Neural progenitor cell (in vitro differentiated cells): ENCODE results near the gene BAZ2A. TPM values are rescaled to one million over a fixed set of nuclear protein-coding genes. Genes with fewer than 3 reads are reported as not detected.
A peak's percentile ranks its signal among the peaks of the same experiment; 100 is the strongest.

Experiments
- DNase-seq: peaks from one replicate; pipeline ENCODE4 v3.0.0-alpha.2; 2016; ENCODE audit warnings: low spot score
- H2AFZ ChIP-seq: fragments of 200-600 bp; sonication (generic); replicated peaks from 2 replicates; pipeline ENCODE4 v1.6.1; 2016; ENCODE audit warnings: antibody characterized with exemption
- H3F3A ChIP-seq: fragments of 200-600 bp; sonication (generic); 2 replicates; pipeline ENCODE4 v1.6.1; 2016; ENCODE audit warnings: antibody characterized with exemption, low read depth
- H3K27ac ChIP-seq: fragments of 200-600 bp; sonication (generic); 2 replicates; pipeline ENCODE4 v1.5.1; 2016; ENCODE audit warnings: mild to moderate bottlenecking
- H3K27me3 ChIP-seq: fragments of 200-600 bp; sonication (generic); 2 replicates; pipeline ENCODE4 v1.6.1; 2016; ENCODE audit warnings: mild to moderate bottlenecking, moderate library complexity
- H3K36me3 ChIP-seq: fragments of 200-600 bp; sonication (generic); 2 replicates; pipeline ENCODE4 v1.5.1; 2016
- H3K4me1 ChIP-seq: fragments of 200-600 bp; sonication (generic); 2 replicates; pipeline ENCODE4 v1.6.1; 2016; ENCODE audit warnings: mixed run types
- H3K4me2 ChIP-seq: fragments of 200-600 bp; sonication (generic); 2 replicates; pipeline ENCODE4 v1.6.1; 2016
- H3K4me3 ChIP-seq: fragments of 200-600 bp; sonication (generic); 2 replicates; pipeline ENCODE4 v1.5.1; 2016
- H3K79me2 ChIP-seq: fragments of 200-600 bp; sonication (generic); 2 replicates; pipeline ENCODE4 v1.6.1; 2016; ENCODE audit warnings: low read depth
- H3K9ac ChIP-seq: fragments of 200-600 bp; sonication (generic); 2 replicates; pipeline ENCODE4 v1.6.1; 2016
- H3K9me3 ChIP-seq: fragments of 200-600 bp; sonication (generic); 2 replicates; pipeline ENCODE4 v1.5.1; 2016; ENCODE audit warnings: low read depth
- H4K20me1 ChIP-seq: fragments of 200-600 bp; sonication (generic); 2 replicates; pipeline ENCODE4 v1.6.1; 2016; ENCODE audit warnings: low read depth
- H3K27ac Mint-ChIP-seq: 3 replicates; pipeline ENCODE4 v1.8.0; 2021; ENCODE audit warnings: mixed read lengths
- H3K27me3 Mint-ChIP-seq: 2 replicates; pipeline ENCODE4 v1.8.0; 2022; ENCODE audit warnings: low read depth, mild to moderate bottlenecking, inconsistent platforms, moderate library complexity, mixed read lengths; ENCODE audit not compliant: insufficient read depth
- H3K36me3 Mint-ChIP-seq: 3 replicates; pipeline ENCODE4 v1.8.0; 2021; ENCODE audit warnings: mixed read lengths
- H3K4me1 Mint-ChIP-seq: 3 replicates; pipeline ENCODE4 v1.8.0; 2021; ENCODE audit warnings: mixed read lengths
- H3K4me3 Mint-ChIP-seq: 3 replicates; pipeline ENCODE4 v1.8.0; 2021; ENCODE audit warnings: mild to moderate bottlenecking, moderate library complexity, mixed read lengths
- H3K9me3 Mint-ChIP-seq: 3 replicates; pipeline ENCODE4 v1.8.0; 2020; ENCODE audit warnings: mixed read lengths
- CTCF ChIP-seq: fragments of 200-600 bp; sonication (generic); IDR thresholded peaks from 2 replicates; pipeline ENCODE4 v1.5.1; 2017; ENCODE audit warnings: antibody characterized with exemption, mild to moderate bottlenecking
- EZH2 ChIP-seq: fragments of 200-600 bp; sonication (generic); IDR thresholded peaks from 2 replicates; pipeline ENCODE4 v1.6.1; 2017; ENCODE audit warnings: antibody characterized with exemption, mild to moderate bottlenecking, moderate library complexity
- EZH2phosphoT487 ChIP-seq: fragments of 200-600 bp; sonication (generic); IDR thresholded peaks from 2 replicates; pipeline ENCODE4 v1.6.1; 2017; ENCODE audit warnings: antibody characterized with exemption
- total RNA-seq: library from RNA; depleted of rRNA; stranded (reverse); fragments of >200 nt; gene quantifications from 2 replicates; pipeline ENCODE4 v1.2.3, GENCODE V29; 2015; ENCODE audit warnings: low replicate concordance

Gene BAZ2A
- total RNA-seq, 1 donor from 2014 or later = 27.1 TPM

- H3K27ac ChIP-seq = peak overlapping the region; percentile 53
- DNase-seq = peak; percentile 79
- H3K4me3 ChIP-seq = peak overlapping the region; percentile 88
- no peak overlapping the region for H2AFZ ChIP-seq
- H3K9me3 ChIP-seq = no peaks in the 10 kb centered on the region
- H3K4me1 ChIP-seq = peaks cover 32% of the 10 kb centered on the region
- H3K9ac ChIP-seq = no peak overlapping the region
- Mint-ChIP-seq H3K4me3 (peak overlapping the region; percentile 99), H3K4me1 (peaks cover 64% of the 10 kb centered on the region), H3K36me3 (peaks cover 23% of the 10 kb centered on the region), H3K27me3 (peaks cover 8% of the 10 kb centered on the region), H3K9me3 (no peaks in the 10 kb centered on the region), H3K27ac (peak overlapping the region; percentile 76)
- H3K27me3 ChIP-seq = no peaks in the 10 kb centered on the region
- H3K4me2 ChIP-seq = peak overlapping the region; percentile 88
- H4K20me1 ChIP-seq = peaks cover 23% of the 10 kb centered on the region
- H3K79me2 ChIP-seq = peaks cover 43% of the 10 kb centered on the region
- TF ChIP-seq EZH2phosphoT487 (no peak), EZH2 (no peak), CTCF (no peak)
- peaks cover 88% of the 10 kb centered on the region for H3F3A ChIP-seq
- H3K36me3 ChIP-seq = no peaks in the 10 kb centered on the region
These were observed 5.9 kb upstream of the BAZ2A start for GRCh38 chr12:56635806-56636674.

GRCh38 chr12:56634837-56635791 lies 5.0 kb upstream of the BAZ2A start:
- H3K27ac ChIP-seq = peak overlapping the region; percentile 76
- DNase-seq = peak; percentile 86
- peaks cover 85% of the 10 kb centered on the region for H3F3A ChIP-seq
- Mint-ChIP-seq H3K4me1 (peaks cover 72% of the 10 kb centered on the region), H3K27me3 (peaks cover 8% of the 10 kb centered on the region), H3K27ac (peak overlapping the region; percentile 94), H3K4me3 (peak overlapping the region; percentile 99), H3K36me3 (peaks cover 20% of the 10 kb centered on the region), H3K9me3 (no peaks in the 10 kb centered on the region)
- peaks cover 23% of the 10 kb centered on the region for H4K20me1 ChIP-seq
- H3K9me3 ChIP-seq = no peaks in the 10 kb centered on the region
- peak overlapping the region; percentile 88 for H3K4me2 ChIP-seq
- TF ChIP-seq EZH2 = no peak
- TF ChIP-seq CTCF = peak; percentile 52
- TF ChIP-seq EZH2phosphoT487 = no peak
- H3K27me3 ChIP-seq = no peaks in the 10 kb centered on the region
- H3K79me2 ChIP-seq = peaks cover 45% of the 10 kb centered on the region
- H3K4me1 ChIP-seq = peaks cover 35% of the 10 kb centered on the region
- H3K9ac ChIP-seq = peak overlapping the region; percentile 36
- no peaks in the 10 kb centered on the region for H3K36me3 ChIP-seq
- peak overlapping the region; percentile 88 for H3K4me3 ChIP-seq
- peak overlapping the region; percentile 5 for H2AFZ ChIP-seq

GRCh38 chr12:56634242-56634836 lies 4.2 kb upstream of the BAZ2A start:
- TF ChIP-seq EZH2 = no peak
- TF ChIP-seq EZH2phosphoT487 = no peak
- no peak for TF ChIP-seq CTCF
- no peaks in the 10 kb centered on the region for H3K27me3 ChIP-seq
- H3K36me3 ChIP-seq = no peaks in the 10 kb centered on the region
- H4K20me1 ChIP-seq = peaks cover 28% of the 10 kb centered on the region
- peak; percentile 77 for DNase-seq
- H3K4me3 ChIP-seq = peak overlapping the region; percentile 88
- peak overlapping the region; percentile 88 for H3K4me2 ChIP-seq
- peaks cover 4% of the 10 kb centered on the region for H3K27me3 Mint-ChIP-seq
- H3K9me3 ChIP-seq = no peaks in the 10 kb centered on the region
- H3K27ac Mint-ChIP-seq = peak overlapping the region; percentile 94
- H3K4me1 Mint-ChIP-seq = peaks cover 73% of the 10 kb centered on the region
- no peaks in the 10 kb centered on the region for H3K9me3 Mint-ChIP-seq
- peak overlapping the region; percentile 5 for H2AFZ ChIP-seq
- H3K4me3 Mint-ChIP-seq = peak overlapping the region; percentile 99
- peaks cover 35% of the 10 kb centered on the region for H3K4me1 ChIP-seq
- peaks cover 14% of the 10 kb centered on the region for H3K36me3 Mint-ChIP-seq
- H3K9ac ChIP-seq = peak overlapping the region; percentile 36
- H3F3A ChIP-seq = peaks cover 80% of the 10 kb centered on the region
- peak overlapping the region; percentile 76 for H3K27ac ChIP-seq
- peaks cover 53% of the 10 kb centered on the region for H3K79me2 ChIP-seq
